HG03060 (cell line): ENCODE results near the gene ZNF750.
"Not testable (repeated sequence)": the region's sequence is repeated elsewhere in the genome, so short reads cannot be mapped to it uniquely, and the experiment has no call there.

ENCODE experiments used
- ATAC-seq: cut with Tn5 transposase; IDR thresholded peaks from one replicate; pipeline ENCODE4 v1.9.1; 2021; ENCODE audit warnings: low read depth, moderate number of reproducible peaks; ENCODE audit not compliant: unreplicated experiment

ZNF750 gene

DNA sequence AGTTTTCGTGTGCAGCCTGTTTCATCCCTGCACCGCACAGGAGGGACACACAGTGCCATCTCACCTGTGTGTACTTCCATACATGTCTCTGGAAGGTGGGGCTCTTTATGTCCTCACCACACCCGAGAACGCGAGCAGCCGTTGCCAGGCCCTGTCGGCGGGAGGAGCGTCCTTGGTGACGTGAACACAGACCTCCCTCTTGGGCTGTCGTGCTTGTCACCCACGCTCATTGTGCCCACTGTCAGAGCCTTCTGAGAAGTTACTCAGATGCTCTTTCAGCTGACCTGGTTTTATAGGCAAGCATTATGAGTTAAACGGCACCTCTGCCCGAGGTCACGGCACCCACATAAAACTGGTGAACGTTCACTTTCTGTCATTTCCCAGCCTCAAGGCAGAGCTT lies 40.2 kb downstream of the ZNF750 start:
- no peak for ATAC-seq

DNA sequence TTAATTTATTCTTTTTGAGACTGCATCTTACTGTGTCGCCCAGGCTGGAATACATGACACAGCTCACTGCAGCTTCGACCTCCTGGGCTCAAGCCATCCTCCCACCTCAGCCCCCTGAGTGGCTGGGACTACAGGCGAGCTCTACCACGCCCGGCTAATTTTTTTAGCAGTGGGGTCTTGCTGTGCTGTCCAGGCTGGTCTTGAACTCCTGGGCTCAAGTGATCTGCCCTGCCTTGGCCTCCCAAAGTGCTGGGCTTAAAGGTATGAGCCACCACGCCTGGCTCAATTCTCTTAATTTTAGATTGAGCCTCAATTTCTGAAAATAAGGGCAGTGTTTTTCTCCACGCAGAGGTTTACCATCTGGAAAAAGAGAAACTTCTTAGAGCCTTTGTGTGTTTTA lies 41.1 kb downstream of the ZNF750 start:
- no peak for ATAC-seq

DNA sequence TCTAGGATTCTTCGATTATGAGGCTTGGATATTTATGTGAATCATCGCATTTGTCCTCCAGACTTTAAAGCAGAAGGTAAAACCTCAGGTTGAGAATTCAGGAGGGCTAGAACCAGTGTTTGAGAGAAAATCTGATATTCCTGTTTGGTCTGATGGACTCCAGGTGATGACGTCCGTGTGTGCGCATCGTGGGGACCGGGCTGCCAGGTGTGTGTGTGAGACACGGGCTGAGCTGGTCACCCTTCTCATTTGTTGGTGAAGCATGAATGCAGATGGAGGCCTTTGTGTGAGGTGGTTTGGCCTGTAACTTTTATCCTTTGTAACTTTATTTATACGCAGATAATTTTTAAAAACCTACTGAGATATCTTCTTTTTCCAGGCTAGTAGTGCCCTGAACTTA lies 42.8 kb downstream of the ZNF750 start:
- ATAC-seq = no peak

DNA sequence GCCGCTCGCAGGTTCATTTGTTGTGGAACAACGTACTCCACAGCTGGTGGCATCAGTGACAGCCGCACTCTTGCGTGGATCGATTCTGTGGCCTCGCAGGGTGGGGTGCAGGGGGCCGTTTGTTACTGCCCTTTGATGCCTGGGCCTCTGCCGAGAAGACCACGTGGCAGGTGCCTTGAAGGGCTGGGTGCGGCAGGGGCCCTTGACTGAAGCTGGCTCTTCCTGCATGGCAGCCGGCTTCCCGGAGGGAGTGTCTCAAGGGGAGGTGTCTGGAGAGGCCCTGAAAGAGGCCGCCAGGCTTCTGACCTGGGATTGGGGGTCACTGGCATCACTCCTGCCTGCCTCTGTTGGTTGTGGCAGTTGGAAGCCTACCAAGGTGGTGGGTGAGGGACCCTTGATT lies 44.2 kb downstream of the ZNF750 start:
- ATAC-seq = no peak

DNA sequence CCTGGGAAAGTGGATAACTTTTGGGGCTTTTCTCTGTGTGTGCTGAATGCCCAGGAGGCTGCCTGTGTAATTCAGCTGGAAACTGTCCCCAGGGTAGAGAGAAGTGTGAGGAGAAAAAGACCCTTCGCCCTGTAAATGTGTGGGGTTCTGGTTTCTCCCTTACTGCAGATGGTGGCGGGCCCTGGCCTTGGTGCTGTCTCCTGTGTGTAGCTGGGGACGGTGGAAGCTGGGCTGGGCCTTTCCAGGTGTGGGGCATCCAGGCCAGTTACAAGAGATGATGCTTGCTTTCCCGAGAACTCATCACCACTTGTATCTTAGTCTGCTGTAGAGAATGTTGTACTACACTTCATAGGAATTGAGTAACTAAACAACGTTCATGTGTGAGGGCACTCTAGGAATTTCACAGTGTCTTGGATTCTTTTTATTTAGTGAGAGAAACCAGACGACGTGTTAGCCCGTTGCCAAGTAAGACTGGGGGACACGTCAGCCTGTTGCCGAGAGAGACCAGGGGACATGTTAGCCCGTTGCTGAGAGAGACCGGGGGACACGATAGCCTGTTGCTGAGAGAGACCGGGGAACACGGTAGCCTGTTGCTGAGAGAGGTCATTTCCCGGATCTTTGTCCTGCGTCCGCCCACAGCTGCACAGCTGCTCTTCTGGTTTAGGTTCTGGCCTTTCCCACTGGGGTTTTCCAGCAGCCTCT lies 44.9 kb downstream of the ZNF750 start:
- no peak for ATAC-seq

DNA sequence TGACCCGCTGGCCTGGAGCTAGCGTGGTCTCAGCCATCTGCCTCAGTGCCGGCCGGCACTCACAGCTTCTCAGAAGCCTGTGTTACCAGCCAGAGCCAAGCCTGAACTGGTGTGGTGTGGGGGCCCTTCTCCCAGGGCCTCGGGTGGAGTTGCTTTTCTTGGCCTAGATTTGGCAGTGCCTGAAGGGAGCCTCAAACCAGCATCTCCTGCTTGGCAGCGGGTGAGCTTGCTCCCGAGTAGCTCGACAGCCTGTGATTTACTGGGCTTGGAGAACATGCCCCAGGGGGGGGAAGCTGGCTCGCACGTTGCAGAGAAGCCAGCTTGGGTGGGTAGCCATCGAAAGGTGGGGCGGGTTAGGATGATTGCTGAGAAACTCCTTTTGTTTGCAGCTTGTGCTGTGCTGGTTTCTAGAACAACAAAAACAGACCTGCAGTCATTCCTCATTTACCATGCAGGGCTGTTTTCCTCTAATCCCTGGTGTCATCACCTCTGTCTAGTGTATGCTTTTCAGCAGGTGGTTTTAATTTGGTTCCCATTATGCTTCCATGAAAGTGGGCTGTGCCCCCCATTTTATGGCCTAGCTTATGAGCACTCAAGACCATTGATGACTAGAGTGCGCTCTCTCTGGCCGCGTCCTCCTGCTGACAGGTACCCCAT lies 45.7 kb downstream of the ZNF750 start:
- no peak for ATAC-seq

DNA sequence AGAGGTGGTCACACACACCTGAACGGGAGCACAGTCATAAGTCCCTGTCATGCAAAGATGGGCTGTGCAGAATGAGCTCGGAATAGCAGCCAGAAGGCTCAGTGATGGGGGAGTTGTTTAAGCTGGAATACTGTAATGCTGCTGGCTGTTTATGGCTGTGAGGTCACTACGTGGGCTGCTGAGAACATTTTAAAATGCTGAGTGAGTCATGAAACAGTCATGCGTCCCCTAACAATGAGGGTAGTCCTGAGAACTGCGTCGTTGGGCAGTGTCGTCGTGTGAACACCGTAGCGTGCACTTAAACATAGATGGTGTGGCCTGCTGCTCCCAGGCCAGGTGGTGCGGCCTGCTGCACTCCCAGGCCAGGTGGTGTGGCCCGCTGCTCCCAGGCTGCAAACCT lies 48.3 kb downstream of the ZNF750 start:
- ATAC-seq = no peak

DNA sequence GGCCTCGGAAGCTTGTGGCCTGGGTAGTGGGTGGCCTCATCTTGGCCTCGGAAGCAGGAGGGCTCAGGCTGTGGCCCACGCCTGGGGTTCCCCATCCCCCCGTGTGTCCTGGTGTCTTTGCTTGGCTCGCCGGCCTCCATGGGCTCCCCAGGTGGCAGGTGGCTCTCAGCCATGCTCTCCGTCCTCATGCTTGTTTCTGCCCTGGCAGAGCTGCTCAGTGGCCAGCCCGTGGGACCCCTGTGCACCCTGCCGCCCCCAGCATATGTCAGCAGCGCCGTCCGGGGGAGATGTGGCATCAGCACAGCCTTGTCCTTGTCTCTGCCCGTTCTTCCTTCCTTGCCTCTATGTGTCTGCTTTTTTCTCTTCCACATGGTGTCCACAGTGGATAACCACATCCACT lies 49.4 kb downstream of the ZNF750 start:
- no peak for ATAC-seq

DNA sequence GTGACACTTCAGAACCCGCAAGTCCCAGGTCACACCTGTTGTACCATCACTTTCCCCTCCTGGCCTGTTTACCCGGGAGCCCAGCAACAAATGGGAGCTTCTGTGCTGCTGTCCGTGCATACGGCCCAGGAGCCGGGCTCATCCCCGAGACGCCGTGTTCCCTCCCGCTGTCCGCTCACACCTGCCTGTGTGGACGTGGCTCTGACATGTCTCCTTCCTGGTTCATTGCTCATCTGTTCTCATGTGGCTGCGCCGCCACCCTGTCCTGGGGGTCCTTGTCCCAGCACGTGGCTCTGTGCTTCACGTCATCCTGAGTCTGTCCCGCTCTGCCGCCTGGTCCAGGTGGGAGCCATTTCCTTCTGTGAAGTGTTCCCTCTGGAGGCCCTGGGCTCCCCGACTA lies 50.0 kb downstream of the ZNF750 start:
- no peak for ATAC-seq

DNA sequence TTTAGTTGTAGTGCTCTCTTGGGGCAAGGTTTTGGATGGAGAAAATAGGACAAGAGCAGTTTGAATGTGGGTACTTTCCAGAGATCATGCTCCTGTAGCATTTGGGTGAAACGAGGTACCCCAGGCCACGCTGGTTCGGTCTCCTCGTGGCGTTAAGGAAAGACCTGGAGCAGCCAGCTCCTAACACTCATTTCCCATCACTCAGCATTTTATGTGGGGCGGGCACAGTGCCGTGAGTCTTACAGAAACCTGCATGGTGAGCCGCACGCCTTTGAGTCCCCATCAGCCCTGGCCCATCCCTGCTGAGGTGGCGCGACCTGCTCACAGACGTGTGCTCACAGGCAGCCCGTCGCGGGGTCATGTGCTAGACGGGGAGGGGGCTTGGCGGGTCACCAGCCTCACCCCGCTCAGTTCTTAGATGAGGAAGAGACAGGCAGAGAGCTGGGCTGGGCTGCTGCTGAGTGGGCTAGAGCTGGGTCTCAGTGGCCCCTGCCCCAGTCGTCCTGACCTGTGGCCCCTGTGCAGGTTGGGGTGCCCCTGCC lies 50.7 kb downstream of the ZNF750 start:
- ATAC-seq = no peak

DNA sequence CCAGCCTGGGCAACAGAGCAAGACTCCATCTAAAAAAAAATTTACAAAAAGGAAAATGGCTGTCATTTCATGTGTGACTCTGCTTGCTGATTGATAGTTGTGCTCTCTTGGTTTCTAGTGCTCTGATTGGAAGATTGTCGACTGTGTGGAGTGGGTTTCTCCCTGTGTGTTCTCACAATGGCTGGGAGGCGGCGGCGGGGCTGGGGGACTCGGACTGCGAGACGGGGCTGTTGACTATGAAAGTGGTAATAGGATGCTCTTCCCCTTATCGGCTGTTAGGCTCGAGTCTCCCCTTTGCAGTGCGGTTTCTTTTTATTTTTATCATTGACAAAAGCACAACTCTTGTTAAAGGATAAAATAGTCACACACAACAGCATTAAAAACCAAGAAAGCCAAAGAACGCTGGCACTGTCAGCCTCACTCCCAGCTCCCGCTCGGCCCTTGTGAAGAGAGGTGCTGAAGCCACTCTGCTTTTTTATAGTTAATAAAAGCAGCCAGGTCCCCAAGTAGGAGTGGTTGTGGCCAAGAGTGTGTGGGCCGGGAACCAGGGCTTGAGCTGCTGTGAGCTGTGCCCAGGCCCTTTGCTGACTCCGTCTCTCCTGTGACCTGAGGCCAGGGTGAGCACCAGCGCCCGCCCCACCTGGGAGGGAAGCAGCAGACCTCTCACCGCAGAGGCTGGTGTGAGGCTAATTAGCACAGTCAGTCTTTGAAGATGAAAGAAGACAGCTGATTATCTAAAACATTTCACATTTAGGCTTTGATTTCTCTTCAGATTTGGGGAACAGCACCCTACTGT lies 51.4 kb downstream of the ZNF750 start:
- ATAC-seq = no peak

DNA sequence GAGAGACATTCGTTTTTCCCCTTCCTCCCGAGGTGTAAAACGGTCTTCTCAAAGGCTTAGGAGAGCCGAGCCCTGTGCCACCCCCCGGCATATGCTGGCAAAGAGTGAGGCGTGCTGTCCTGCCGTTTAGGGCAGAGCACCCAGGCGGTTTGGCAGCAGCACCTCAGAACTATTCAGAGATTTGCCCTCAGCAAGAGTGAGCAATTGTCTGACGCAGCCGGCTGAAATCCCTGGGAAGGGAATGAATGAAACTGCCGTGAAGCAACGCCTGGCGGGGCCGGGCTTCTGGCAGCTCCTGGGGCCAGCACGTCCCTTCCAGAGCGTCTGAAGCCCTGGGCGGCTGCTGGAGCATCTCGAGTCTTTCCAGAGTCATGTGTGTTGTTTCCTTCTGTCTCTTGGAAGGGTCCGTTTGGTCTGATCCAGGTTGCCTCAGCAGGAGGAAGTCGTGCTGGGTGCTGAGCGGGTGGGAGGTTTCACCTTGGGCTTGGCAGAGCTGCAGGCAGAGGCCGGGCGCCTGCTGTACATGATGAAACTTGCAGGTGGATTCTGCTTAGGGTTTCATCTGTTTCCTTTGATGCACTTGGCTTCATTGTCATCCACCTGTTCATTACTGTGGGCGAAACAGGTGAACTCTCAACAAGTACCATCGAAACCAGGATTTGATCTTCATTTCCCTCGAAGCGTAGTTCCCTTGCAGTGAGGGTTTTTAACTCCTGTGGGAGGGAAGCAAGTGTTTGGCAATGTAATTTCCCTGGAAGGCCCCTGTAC lies 52.6 kb downstream of the ZNF750 start:
- no peak for ATAC-seq

DNA sequence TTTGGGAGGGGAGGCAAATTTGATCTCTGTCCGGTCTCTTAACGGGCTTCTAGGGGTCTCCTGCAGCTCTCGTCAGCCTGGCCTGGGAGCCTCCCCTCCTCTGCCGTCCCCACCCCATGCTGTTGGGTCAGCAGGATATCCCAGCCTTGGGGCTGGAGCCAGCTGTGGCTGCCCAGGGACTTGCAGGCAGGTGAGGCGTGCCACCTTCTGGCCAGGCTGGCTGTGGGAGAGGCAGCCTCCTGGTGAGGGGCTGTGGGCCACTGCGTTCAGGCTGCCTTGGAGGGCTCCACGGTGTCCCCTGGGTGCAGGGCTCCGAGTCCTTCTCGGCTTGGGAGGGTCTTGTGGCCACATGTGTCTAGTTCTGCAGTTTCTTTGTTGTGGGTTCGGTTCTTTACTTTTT lies 53.4 kb downstream of the ZNF750 start:
- ATAC-seq = no peak

DNA sequence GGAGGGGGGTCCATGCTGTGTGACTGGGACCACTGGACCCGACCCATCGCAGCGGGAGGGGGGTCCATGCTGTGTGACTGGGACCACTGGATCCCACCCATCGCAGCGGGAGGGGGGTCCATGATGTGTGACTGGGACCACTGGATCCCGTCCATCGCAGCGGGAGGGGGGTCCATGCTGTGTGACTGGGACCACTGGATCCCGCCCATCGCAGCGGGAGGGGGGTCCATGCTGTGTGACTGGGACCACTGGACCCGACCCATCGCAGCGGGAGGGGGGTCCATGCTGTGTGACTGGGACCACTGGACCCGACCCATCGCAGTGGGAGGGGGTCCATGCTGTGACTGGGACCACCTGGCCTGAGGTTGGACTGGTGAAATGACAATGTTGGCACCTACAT lies 54.2 kb downstream of the ZNF750 start:
- ATAC-seq = not testable (repeated sequence)

DNA sequence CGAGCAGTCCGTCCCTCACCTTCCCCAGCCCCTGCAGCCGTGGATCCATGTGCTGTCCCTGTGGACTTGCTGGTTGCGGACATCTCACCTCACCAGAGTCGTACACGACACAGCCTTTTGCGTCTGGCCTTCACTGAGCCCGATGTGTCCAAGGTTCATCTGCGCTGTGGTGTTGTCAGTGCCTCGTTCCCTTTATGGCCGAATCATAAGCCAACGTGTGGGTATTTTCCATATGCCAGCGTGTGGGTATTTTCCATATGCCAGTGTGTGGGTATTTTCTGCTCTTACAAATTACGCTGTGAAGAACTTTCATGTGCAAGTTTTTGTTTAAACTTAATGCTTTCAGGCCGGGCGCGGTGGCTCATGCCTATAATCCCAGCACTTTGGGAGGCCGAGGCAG lies 56.3 kb downstream of the ZNF750 start:
- ATAC-seq = no peak

DNA sequence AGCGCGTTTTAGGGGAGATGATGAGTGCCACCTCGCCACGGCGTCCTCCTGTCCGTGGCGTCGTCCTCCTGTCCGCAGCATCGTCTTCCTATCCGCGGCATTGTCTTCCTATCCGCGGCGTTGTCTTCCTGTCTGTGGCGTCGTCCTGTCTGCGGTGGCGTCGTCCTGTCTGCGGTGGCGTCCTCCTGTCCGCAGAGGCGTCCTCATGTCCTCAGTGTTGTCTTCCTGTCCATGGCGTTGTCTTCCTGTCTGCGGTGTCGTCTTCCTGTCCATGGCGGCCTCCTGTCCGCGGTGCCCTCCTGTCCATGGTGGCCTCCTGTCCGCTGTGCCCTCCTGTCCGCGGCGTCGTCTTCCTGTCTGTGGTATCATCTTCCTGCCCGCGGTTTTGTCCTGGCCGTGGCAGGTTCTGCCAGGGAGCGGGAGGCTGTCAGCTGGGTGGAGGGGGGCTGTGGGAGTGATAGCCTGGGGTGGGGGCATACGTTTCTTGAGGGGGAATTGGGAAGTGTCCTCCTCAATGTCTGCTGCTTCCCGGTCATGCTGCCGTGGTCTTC lies 57.1 kb downstream of the ZNF750 start:
- ATAC-seq = no peak

DNA sequence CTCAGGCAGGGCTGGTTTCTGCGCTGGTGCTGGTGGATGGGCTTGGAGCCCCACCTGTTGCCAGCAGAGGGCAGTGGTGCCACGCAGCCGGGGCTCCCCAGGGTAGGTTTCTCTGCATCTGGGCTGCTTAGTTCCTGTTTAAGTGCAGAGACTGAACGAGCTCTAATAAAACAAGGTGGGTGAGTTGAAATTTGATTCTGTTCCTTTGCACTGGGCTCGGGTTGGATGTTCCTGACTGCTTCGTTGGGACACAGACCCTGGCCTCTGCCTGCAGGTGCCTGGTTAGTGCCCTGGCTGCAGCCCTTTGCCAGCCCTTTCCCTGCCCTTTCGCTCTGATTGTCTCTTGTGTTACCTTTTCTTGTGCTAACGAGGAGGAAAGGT lies 57.9 kb downstream of the ZNF750 start:
- ATAC-seq = no peak

DNA sequence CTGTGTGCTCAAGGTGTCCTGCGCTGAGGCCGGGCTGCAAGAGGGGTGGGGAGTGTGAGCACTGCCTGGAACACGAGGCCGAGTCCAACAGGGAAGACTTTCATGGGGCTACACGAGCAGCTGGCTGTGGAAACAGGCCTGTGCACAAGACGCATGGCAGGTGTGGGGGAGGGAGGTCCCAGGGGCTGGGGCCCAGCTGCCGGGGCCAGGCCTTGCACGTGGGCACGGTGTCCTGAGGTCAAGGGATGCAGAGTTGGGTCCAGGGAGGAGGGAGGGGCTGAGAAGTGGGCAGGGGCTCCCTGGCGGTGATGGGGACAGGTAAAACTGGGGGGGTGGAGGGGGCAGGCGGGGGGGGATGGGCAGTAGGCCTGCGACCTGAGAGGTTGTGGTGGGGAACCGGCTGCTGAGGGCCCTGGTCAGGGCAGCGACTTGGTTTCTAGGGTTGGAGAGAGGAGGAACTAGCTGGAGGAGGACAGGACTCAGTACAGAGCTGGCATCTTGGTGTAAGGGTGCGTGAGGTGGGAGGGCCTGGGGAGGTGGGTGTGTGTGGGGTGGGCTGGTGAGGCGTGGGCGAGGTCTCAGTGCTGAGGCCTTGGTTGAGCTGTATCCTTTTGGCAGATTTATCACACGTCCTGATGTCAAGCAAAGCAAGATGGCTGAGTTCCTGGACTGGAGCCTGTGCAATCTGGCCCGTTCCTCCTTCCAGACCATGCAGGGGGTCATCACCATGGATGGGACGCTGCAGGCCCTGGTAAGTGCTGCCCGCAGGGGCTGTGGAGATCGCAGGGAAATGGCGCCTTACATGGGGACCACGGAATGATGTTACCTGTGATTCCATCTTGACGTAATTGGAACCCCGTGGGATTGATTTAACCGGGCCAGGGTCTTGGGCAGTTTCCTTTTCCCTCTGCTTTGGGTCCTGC lies 58.6 kb downstream of the ZNF750 start:
- ATAC-seq = no peak

DNA sequence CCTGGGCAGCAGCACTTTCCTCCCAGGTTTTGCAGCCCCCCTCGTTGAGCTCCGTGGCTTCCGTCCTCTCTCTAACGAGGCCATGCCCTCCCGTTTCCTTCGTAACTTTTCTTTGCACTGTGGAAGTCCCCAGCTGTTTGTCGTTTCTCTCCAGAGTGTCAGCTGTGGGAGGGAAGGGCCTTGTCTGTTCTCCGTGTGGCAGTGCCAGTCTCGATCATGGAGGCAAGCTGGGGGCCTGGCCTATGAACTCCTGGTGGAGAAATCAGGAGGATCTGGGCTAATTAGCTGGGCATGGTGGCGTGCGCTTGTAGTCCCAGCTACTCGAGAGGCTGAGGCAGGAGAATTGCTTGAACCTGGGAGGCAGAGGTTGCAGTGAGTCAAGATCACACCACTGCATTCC lies 59.6 kb downstream of the ZNF750 start:
- no peak for ATAC-seq
